Stimulated activated CD4-positive, alpha-beta T cell treated with anti-CD3 and anti-CD28 coated beads, TNF-alpha, amount 100 ng/mL, for 1 hour (primary cell): ENCODE results near the gene MVK.

ENCODE experiments used
- DNase-seq, 3 donors: peaks; one replicate each; pipeline ENCODE4 v3.0.0-alpha.2; 2020; ENCODE audit warnings: low read depth in 3 of 3, low spot score in 1 of 3

The MVK gene

DNA sequence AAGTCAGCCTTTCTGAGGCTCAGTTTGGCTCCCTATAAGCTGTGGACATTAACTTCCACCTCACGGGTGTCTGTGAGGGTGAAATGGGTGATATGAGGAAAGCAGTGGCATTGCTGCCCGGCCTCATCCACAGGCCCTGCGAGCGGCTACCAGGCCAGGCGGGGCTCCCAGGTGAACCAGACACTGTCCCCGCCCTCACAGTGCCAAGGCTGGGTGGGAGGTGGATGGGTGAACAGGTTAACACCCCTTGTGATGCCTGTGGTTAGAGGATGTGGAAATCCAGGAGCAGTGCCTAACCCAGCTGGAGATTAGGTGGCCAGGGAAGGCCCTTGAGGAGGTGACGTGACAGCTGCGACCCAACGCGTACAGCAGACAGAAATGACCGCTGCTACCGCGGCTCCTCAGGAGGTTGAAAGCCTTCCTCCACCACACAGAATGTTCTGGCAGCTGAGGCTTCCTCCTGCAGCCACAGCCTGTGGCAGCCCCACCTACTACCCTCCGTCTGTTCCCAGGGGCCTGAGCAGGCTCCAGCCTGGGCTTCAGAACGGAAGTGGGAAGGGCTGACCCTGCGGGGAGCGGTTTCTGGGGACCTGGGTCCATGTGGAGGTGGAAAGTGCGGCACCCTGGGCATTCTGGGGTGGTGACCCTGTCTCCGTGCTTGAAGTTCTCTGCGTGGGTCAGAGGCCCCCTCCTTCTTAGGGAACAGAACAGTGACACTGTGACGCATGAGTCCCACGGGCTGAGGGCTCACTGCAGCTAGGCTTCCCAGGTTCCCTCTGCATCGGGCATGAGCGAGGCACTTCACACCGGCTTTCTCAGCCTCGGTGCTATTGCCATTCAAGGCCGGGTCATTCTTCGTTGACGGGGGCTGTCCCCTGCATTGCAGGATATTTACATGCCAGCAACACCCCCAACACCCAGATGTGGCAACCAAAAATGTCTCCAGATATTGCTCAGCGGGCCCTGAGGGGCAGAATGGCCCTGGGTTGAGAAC, 10.0 kb upstream of the MVK start:
- DNase-seq = no peak

DNA sequence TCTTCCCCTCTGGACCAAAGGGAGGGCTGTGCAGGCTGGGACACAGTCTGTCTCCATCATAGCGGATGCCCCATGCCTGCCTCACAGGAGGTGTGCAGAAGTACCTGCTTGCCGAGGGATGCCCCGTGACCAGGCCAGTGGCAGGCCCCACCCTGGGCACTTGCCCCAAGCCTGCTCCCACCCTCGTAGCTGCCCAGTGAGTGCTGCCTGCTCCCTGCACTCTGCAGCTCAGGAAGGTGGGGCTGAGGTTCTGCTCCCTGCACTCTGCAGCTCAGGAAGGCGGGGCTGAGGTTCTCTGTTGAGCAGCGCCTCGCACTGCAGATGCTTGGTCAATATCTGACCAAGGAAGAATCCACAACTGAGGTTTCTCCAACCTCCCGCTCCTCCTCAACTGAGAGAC, 7.2 kb upstream of the MVK start:
- DNase-seq = no peak

DNA sequence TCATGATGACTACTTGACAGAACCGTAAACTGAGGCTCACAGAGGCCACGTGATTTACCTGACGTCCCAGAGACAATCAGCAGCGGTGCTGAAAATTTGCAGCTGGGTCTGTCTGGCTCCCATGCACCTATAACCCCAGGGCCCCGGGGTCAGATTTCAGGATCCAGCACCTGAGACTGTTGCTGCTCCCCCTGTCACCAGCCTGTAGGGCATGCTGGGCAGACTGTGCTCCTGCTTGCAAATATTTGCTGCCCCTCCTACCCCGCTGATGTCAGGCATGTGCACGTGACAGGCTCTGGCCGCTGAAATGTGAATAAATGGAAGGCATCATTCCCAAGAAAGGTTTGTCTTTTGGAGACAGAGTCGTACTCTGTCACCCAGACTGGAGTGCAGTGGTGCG, 6.3 kb upstream of the MVK start:
- no peak for DNase-seq

DNA sequence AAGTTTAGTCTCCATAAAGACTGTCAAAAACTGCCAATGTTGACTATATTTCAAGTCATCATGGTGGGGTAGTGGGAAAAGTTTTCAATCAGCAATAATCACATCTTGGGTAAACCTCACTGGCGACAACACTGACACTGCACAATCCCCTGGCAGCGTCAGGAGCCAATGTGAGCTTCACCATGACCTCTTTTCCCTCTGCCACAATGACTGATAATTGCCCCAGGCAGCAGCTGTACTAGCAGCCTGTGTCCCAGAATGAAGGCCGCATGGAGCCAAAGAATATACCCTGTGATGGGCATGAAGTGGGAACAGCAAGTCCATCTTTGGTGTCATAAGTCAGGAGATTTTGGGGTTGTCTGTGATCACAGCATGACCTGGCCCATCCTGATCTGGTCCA, 5.6 kb upstream of the MVK start:
- no peak for DNase-seq

DNA sequence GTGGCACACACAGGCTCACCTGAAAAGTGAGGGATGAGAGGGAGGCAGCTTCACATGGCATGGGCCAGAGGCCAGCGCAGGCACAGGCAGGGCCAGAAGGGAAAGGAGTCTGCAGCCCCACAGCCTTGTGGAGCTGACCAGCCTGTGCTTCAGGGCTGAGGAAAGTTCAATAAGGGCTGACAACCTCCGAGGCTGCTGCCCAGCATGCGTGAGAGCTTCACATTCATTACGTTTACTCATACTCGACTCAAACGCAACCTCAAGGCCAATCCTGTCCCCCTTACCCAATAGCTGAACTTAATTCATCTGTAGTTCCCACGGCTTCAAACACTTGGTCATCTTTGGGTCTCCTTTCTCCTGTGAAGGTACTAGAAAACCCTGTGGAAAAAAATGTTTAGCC, 5.1 kb upstream of the MVK start:
- DNase-seq = no peak

DNA sequence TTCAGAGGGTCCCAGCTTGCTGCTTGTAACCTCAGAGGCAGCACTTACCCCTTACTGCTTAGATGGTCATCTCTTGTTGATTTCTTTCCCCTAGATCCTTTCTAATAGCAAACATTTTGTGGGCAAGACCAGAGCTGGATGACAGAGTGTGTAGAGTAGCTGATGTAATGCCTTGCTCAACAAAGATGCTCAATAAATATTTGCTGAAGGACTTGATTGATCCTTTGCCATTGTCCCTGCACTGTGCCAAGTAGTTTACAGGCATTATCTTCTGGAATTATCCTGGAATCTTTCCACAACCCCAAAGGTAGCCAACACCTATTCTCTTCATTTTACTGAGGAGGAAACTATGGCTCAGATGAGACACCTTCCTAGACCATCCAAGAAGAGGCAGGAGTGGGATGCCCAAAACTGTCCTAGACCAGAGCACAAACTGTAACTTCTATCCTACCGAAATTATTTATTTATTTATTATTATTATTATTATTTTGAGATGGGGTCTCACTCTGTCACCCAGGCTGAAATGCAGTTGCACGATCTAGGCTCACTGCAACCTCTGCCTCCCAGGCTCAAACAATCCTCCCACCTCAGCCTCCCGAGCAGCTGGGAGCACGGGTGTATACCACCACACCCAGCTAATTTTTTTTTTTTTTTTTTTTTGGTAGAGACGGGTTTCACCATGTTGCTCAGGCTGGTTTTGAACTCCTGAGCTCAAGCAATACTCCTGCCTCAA, 1.7 kb upstream of the MVK start:
- no peak for DNase-seq

DNA sequence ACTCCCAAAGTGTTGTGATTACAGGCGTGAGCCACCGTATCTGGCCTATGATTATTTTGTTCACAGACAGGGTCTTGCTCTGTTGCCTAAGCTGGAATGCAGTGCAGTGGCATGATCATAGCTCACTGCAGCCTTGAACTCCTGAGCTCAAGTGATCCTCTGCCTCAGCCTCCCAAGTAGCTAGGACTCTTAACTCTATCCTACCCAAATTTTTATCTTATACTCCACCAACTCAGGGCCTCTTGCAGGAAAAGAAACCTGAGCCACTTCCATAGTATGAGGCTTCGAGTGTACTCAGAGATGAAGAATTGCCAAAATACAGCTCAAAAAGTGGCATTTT, 1.1 kb upstream of the MVK start:
- DNase-seq = no peak

DNA sequence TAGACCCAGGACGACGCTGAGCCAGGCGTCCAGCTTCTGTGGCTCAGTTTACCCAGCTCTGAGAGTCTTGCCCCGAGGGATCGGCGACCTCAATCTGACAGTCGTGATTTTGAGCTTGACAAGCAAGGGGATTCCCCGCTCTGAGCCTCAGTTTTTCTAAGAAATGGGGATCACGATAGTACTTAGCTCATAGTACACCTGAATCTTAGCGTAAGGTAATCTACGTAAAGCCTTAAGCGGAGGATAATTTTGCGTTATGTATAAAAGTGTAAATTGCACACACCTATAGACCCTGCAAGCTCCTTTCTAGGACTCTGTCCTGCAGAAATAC, 285 bp downstream of the MVK start:
- DNase-seq = no peak

DNA sequence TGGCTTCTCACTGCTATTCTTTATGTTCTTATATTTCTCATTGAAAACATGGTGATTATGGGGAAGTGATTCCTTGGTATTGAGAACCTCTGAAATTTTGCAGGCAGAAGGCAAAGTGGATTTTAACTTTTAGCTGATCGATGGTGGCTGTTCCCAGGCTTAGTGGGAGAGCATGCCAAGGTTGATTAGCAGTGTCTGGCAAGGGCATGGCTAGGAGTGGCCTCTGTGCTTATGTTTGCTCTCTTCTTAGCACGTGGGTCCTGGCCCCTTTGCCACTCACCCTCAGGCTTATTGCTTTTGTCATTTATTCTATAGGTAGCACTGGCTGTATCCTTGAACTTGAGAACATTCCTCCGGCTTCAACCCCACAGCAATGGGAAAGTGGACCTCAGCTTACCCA, 2.1 kb downstream of the MVK start:
- no peak for DNase-seq

DNA sequence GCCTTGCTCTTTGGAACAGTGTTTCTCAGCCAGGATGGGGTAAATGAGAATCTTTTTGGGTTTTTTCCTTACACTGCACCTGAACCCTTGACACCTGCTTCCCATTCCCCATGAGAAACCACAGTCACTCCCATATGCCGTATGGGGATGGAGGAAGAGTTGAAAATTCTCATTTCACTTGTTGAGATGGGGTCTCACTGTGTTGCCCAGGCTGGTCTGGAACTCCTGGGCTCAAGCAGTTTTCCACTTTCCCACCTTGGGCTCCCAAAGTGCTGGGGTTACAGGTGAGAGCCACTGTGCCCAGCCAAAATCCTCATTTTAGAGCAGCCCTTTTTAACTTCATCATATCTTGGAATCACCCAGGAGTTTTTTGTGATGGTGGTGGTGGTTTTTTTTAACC, 3.7 kb downstream of the MVK start:
- DNase-seq = no peak

DNA sequence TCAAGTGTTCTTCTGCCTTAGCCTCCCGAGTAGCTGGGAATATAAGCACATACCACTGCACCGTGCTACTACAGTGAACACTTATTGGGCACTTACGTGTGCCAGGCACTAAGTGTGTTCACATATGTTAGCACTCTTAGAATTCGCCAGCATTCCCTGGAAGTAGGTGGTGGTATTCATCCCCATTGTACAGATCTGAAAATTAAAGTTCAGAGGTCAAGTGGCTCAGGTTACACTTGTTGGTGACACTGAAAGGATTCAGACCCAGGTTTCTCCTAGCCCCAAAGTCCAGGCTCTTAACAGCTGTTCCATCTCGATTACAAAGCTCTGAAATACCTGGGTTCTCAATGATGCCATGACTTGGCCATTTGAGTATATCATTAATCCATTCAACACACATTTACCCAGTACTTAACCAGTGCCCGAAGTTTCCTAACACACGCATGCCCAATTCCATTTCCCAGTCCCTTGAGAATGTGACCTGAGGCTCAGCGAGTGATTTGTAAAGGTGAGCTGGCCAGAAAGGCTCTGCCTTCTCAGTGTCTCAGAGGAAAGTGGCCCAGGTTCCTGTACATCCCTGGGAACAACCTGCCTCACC, 4.8 kb downstream of the MVK start:
- no peak for DNase-seq

DNA sequence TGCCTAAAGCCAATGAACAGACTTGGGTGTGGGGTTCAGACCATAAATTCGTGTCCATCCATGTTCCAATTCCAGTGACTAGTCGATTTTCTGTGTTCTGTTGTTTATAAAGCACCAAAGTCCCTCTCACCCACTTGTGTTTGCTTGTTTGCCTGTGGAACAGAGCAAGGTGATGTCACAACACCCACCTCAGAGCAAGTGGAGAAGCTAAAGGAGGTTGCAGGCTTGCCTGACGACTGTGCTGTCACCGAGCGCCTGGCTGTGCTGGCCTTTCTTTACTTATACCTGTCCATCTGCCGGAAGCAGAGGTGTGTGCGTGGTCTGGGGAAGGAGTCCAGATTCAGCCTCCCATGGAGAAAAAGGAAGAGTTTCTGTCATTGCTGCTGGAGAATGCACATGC, 6.0 kb downstream of the MVK start:
- no peak for DNase-seq

DNA sequence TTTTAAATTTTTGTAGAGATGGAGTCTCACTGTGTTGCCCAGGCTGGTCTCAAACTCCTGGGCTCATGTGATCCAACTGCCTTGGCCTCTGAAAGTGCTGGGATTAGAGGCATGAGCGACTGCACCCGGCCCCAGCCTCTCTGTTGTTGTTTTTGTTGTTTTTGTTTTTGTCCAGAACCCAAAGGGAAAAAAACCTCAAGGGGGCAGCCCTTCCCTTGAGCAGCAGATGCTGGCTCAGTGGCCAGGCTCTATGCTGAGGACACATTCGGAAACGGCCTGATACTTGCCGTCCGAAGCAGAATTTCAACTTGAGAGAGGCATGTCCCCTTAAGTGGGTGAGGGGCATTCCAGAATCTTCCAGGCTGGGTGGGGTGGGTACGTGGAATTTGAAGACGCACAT, 6.7 kb downstream of the MVK start:
- no peak for DNase-seq

DNA sequence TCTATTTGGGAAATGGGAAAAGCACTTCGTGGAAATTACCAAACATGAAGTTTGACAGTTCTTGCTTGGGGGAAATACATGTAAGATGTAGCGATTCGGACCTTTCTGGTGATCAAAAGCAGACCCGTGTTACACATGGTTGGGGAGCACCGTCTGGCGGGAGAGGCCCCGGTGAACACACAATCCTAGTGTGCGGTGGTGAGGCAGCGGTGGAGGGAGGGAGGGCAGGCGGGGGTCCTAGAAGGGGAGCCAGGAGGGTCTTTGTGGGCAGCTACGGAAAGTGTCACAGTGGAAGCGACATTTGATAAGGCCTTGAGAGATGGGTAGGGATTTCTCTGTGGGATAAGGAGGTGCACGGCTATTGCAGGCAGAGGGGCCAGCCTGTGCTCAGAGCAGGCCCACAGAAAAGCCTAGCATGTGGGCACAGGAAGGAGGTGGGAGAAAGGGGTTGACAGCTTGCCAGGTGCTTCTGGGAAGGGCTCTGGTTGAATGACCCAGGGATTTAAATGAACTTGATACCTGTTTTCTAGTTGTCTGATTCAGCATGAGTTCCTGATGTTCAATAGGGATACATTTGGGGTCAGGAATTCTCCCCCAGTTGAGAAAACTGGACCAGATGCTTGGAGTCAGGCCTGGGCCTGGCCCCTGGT, 7.2 kb downstream of the MVK start:
- no peak for DNase-seq

DNA sequence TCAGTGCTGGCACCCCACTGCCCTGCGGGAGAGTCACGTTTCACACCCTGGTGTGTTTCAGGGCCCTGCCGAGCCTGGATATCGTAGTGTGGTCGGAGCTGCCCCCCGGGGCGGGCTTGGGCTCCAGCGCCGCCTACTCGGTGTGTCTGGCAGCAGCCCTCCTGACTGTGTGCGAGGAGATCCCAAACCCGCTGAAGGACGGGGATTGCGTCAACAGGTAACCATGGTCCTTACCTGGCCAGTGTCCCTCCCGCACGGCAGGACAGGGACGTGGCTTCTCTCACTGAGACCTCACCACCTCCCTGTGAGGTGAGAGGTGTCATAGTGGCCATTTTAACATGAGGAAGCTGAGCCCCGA, 7.7 kb downstream of the MVK start:
- no peak for DNase-seq

DNA sequence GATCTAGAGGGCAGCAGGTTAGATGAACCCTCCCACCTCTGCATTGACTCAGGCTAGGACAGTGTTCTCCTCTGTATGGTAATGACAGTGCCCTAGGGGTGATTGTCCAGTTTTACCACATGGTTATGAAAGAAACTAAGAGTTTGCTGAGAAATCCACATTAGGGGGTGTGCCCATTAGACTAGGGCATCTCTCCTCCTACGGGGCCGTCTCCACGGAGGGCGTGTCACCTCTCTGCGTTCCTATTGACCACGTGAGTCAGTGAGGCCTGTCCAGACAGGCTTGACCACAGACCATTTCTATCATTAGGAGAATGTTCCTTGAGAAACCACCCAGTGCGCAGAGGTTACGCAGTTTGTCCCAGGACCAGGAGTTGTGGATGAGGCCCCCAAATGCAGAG, 8.3 kb downstream of the MVK start:
- DNase-seq = no peak

DNA sequence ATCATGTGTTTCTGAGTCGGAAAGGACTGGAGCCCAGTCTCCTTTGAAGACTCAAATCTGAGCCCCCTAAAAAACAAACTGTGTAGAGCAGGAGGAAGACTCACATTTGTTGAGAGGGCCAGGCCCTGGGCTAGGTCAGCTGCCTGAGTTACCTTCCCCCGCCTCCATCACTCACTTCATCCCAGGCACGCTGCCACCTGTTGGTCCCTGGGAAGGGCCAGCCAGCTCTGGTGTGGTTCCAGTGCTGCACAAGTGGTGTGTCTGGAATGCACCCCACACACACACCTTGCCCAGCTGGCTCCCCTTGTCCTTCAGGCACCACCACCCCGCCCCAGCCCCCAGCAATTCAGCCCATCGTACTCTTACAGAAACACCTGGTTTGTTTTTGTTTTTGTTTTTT, 9.0 kb downstream of the MVK start:
- DNase-seq = no peak

DNA sequence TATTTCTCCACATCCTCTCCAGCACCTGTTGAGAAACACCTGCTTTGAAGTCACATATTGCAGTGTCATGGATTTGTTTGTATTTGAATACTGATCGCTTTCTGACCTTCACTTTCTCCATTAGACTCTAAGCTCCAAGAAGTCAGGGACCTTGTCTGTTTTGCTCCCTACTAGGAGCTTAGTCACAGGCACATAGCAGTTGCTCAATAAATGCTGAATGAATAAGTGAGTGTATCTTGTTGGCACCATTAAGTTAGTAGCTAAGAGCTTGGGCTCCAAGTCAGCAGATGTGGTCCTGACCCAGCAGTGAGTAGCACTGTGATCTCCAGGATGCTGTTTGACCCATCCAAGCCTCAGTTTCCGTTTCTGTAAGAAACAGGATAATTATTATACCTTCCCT, 10.1 kb downstream of the MVK start:
- DNase-seq = no peak

DNA sequence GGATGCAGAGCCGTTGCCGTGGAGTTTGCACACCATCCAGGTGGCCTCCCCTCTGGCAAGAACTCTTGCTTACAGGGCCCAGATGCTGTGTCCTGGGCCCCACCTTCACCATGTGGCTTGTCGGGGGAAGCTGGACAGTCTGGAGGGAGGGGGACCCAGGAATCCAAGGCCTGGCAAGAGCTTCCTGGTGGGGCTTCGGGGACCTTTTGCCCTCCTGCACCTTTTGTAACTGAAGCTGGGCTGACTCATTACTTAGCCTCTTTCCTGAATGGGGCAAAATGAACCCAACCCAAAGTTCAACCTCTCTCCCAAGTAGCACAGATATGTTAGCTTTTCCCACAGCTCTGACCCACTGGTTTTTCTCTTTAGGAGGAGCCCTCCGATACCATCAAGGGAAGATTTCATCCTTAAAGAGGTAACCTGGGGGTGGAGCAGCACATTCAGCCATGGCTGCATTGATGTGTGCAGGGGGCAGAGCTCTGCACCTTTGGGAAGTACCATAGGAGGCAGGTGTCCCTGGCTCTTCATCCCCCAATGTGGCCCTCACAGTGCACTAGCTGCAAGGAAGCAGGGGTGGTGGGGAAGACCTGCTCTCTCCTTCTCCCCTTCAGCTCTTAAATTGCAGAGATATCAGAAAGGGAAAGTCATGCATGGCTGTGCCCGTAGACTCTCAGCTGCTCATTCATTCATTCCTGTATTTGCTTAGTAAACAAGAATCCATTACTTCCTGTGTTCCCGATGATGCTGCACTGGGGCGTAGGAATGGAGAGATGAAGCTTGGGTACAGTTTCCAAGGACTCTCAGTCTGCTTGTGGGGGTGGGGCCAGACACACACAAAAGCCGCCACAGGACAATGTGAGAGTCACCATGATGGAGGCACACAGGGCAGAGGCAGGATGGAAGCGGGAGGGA, 13.0 kb downstream of the MVK start:
- DNase-seq = no peak

DNA sequence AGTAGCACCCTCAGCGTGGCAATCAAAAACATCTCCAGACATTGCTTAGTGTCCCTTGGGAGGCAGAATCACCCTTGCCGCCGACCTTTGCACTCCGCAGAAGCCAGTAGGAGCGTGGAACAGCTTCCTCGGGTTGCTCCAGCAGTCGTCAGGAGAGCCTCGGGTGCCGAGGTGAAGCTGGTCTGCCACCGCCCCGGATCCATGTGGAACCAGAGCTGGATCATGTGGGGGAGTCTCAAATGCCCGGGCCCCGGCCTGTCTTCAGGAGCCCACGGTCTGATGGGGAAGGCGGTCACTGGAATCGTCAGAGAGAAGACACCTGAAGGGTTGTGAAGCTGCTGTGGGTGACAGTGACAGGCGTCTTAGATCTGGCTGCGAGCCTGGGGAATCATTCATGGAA, 14.3 kb downstream of the MVK start:
- DNase-seq = no peak
